GM23248 (cell line): ENCODE measurements around the gene ATG10.

Experiments used
- EZH2 ChIP-seq: fragments of 200-600 bp; sonication (generic); IDR thresholded peaks from 2 replicates; pipeline ENCODE4 v1.6.1; 2018; ENCODE audit warnings: antibody characterized with exemption, mild to moderate bottlenecking; ENCODE audit not compliant: insufficient read depth, poor library complexity, severe bottlenecking
- EZH2phosphoT487 ChIP-seq: fragments of 200-600 bp; sonication (generic); IDR thresholded peaks from 2 replicates; pipeline ENCODE4 v1.6.1; 2018; ENCODE audit warnings: antibody characterized with exemption, moderate library complexity, mild to moderate bottlenecking, low read depth; ENCODE audit not compliant: insufficient read depth

- no peak for TF ChIP-seq EZH2
- no peak for TF ChIP-seq EZH2phosphoT487
Observed at GRCh38 chr5:82163452-82164175, 191.8 kb downstream of the ATG10 start.
